Vagina (tissue), 2 donors: ENCODE results near the gene MYO18A. TPM values are rescaled to one million over a fixed set of nuclear protein-coding genes. Genes with fewer than 3 reads are reported as not detected.

Experiments
- DNase-seq, 2 donors: peaks; one replicate each; pipeline ENCODE4 v3.0.0-alpha.2; 2017; ENCODE audit errors: extremely low spot score in 2 of 2
- H3K27ac ChIP-seq: fragments of 200-600 bp; sonication (generic); one replicate; pipeline ENCODE4 v1.5.1; 2019
- H3K27me3 ChIP-seq: fragments of 200-600 bp; sonication (generic); one replicate; pipeline ENCODE4 v1.5.1; 2019
- H3K36me3 ChIP-seq, 2 donors: fragments of 200-600 bp; sonication (generic); one replicate each; pipeline ENCODE4 v1.5.1; 2017 to 2019
- H3K4me1 ChIP-seq: fragments of 200-600 bp; sonication (generic); one replicate; pipeline ENCODE4 v1.5.1; 2019
- H3K4me3 ChIP-seq, 2 donors: fragments of 200-600 bp; sonication (generic); 1 replicate in 1 of 2; 2 replicates in 1 of 2; pipeline ENCODE4 v1.5.1; 2016 to 2019
- H3K9me3 ChIP-seq: fragments of 200-600 bp; sonication (generic); one replicate; pipeline ENCODE4 v1.5.1; 2019
- POLR2A ChIP-seq, 2 donors: fragments of 450-650 bp; IDR thresholded peaks; one replicate each; pipeline ENCODE4 v1.6.1; 2017; ENCODE audit warnings: antibody characterized with exemption in 2 of 2, mild to moderate bottlenecking in 2 of 2, moderate library complexity in 2 of 2
- POLR2AphosphoS5 ChIP-seq, 2 donors: sonication (generic); formaldehyde crosslinking; IDR thresholded peaks; one replicate each; pipeline ENCODE4 v1.9.0; 2017; ENCODE audit warnings: antibody characterized with exemption in 2 of 2, mild to moderate bottlenecking in 2 of 2, low read depth in 1 of 2; ENCODE audit not compliant: insufficient read depth in 1 of 2
- intact Hi-C: fragments of 100-400 bp; cut with DNase I; formaldehyde crosslinking; loops from one replicate; pipeline ENCODE4 v1.15.1; 2023
- total RNA-seq: library from RNA; depleted of rRNA; stranded (reverse); fragments of >200 nt; gene quantifications from one replicate; pipeline ENCODE4 v1.2.3, GENCODE V29; 2016
- TF ChIP-seq, protein P1 (sequence below), 3 experiments: fragments of 450-650 bp in 2 of 3; fragments of 200-600 bp in 1 of 3; sonication (generic) in 1 of 3; IDR thresholded peaks; one replicate each; pipeline ENCODE4 v1.5.1; 2017 to 2019; ENCODE audit warnings: antibody characterized with exemption in 3 of 3, mild to moderate bottlenecking in 2 of 3, moderate library complexity in 2 of 3

MYO18A gene
- total RNA-seq, 1 donor from 2014 or later, result 70.7 TPM

DNA sequence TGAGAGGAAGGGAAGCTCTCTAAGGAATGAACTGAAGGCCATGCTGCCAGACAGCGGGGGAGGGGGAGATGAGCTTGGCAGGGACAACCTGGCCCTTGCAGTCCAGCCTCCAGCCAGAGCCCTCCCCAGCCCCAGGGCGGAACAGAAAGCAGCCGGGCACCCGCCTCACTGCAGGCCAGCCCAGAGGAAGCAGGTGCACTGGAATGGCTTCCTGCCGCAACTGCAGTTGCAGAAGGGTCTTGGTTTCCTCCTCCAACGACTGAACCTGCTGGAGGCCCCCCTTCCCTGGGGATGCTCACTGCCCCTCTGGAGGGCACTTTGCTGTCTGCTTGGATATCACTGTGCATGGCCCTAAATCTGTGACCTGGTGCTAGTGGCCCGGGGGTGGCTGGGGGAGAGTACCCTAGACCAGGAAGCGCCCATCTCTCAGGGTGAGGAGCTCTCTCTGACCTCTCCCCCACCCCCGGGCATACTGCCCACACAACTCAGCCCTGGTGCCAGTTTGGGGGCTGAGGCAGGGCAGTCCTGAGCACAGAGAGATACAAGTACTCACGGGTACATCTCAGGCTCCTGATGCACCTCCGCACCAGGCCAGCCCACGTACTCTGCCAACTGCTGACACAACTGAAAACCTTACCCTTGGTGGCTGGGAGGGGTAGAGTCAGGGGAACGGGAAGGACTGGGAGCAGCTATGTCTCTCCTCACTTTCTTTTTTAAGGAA lies 41.1 kb downstream of the MYO18A start:
- Histone ChIP-seq H3K27me3 (no peaks in the 10 kb centered on the region), H3K4me3 (peak overlapping the region; percentile 44 to 54), H3K27ac (peak overlapping the region; percentile 85), H3K36me3 (peaks cover 0 to 4% of the 10 kb centered on the region in 2 donors), H3K9me3 (no peaks in the 10 kb centered on the region), H3K4me1 (peaks cover 39% of the 10 kb centered on the region)
- TF ChIP-seq POLR2AphosphoS5 (IDR thresholded peaks at IDR 0.05; ENCODE audit: insufficient read depth in 1 of 2, low read depth in 1 of 2) (peak in 1 of 2 donors; percentile 19), POLR2A (IDR thresholded peaks at IDR 0.05) (no peak)
- TF ChIP-seq, protein P1, sequence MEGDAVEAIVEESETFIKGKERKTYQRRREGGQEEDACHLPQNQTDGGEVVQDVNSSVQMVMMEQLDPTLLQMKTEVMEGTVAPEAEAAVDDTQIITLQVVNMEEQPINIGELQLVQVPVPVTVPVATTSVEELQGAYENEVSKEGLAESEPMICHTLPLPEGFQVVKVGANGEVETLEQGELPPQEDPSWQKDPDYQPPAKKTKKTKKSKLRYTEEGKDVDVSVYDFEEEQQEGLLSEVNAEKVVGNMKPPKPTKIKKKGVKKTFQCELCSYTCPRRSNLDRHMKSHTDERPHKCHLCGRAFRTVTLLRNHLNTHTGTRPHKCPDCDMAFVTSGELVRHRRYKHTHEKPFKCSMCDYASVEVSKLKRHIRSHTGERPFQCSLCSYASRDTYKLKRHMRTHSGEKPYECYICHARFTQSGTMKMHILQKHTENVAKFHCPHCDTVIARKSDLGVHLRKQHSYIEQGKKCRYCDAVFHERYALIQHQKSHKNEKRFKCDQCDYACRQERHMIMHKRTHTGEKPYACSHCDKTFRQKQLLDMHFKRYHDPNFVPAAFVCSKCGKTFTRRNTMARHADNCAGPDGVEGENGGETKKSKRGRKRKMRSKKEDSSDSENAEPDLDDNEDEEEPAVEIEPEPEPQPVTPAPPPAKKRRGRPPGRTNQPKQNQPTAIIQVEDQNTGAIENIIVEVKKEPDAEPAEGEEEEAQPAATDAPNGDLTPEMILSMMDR (IDR thresholded peaks at IDR 0.05), result no peak
- intact Hi-C loops, result no loop called here
- DNase-seq, result no peak

DNA sequence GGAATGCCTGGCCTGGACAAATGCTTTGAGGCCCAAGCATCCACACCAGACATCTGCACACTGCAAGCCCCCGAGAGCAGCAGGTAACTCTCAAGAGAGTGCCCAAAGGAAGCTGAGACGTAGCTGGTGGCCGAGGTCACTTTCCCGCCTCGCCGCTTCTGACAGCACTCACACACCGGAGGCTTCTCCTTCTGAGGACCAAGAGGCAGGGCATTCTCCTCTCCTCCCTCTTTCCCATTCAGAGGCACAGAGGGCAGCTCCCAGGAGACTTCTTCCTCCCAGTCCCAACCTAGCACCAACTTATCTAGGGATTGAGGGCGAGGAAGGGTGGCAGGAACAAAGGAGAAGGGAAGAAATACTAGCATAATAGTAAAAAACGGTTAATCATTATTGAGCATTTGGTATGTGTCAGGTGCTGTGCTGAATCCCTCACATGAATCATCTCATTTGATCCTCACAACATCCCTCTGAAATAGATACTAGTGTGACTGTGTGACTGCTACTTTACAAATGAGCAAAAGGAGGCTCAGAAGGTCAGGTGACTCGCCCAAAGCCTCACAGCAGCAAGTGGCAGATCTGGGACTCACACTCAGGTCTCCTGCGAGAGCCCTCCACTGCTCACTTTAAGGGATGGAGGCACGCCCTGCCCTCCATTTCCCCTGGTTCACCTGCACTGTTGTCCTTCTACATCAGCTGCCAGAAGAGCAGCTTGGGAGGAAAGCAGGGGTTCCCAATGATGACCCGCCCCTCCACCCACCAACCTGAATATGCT lies 41.8 kb downstream of the MYO18A start:
- peaks cover 0 to 4% of the 10 kb centered on the region in 2 donors for H3K36me3 ChIP-seq
- TF ChIP-seq POLR2AphosphoS5 (IDR thresholded peaks at IDR 0.05; ENCODE audit: insufficient read depth in 1 of 2, low read depth in 1 of 2), result no peak
- intact Hi-C loops, result no loop called here

DNA sequence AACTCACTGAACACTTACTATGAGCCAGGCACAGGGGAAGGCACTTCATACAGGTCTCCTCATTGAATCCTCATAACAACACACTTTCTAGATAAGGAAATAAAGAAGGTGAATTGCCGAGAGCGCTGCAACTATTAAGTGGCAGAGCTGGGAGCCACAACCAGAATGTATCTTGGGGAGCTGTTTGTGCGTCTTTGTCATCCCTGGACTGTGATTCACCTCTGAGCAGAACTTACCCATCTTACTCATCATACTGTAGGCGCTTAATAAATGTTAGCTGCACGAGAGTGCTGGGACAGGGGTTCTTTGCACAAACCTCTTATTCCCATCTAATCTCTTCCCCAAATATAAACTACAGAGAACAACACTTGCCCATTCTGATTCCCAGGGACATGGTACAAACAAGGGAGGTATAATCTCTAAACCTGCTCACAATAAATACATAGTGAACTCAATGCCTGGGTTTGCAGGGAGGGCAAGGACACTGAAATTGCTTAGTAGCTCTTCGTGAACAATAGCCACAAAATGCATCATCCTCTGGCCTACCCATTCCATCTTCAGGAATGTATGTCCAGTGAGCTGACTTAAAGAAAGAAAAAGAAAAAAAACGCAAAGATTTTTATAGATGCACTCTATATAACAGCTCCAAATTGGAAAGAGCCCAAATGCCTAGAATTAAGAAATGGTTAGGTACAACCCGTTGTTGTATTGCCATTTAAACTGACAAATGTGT lies 43.0 kb downstream of the MYO18A start:
- Histone ChIP-seq H3K4me1 (peaks cover 54% of the 10 kb centered on the region), H3K36me3 (peaks cover 0 to 4% of the 10 kb centered on the region in 2 donors), H3K27me3 (no peaks in the 10 kb centered on the region), H3K4me3 (no peak overlapping the region), H3K9me3 (no peaks in the 10 kb centered on the region), H3K27ac (no peak overlapping the region)
- intact Hi-C loops, result no loop called here
- TF ChIP-seq, protein P1 (IDR thresholded peaks at IDR 0.05), result no peak
- TF ChIP-seq POLR2A (IDR thresholded peaks at IDR 0.05), result no peak
- no peak for TF ChIP-seq POLR2AphosphoS5 (IDR thresholded peaks at IDR 0.05; ENCODE audit: insufficient read depth in 1 of 2, low read depth in 1 of 2)
- DNase-seq, result no peak

More for the DNA sequence above, 41.8 kb downstream of the MYO18A start:
- Histone ChIP-seq H3K4me3 (peak overlapping the region in 1 of 2 donors; percentile 44), H3K9me3 (no peaks in the 10 kb centered on the region), H3K27ac (peak overlapping the region; percentile 85), H3K27me3 (no peaks in the 10 kb centered on the region), H3K4me1 (peaks cover 46% of the 10 kb centered on the region)
- no peak for DNase-seq

DNA sequence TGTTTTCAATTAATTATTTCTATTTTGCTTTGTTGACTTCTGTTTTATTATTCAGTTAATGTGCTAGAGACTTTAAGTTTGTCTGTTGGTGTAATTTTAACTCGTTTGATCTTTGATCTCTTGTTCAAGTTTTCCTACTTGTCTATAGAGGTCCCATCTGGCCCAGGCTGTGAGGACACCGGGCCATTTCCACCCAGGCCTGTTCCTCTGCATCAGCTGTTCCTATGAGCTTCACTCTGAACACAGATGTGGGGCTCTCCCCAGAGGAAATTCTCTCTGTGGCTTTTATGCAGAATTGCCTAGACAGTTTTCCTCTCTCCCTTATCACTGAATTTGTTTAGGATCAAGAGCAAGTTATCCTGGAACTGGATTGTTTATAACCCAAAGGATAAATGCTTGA lies 44.7 kb downstream of the MYO18A start:
- no peaks in the 10 kb centered on the region for H3K27me3 ChIP-seq
- H3K4me1 ChIP-seq, result peaks cover 48% of the 10 kb centered on the region
- H3K9me3 ChIP-seq, result no peaks in the 10 kb centered on the region
- H3K36me3 ChIP-seq, result peaks cover 0 to 4% of the 10 kb centered on the region in 2 donors
- intact Hi-C loops, result no loop called here
- no peak overlapping the region for H3K4me3 ChIP-seq
- H3K27ac ChIP-seq, result no peak overlapping the region
- TF ChIP-seq POLR2A (IDR thresholded peaks at IDR 0.05), result no peak
- TF ChIP-seq, protein P1 (IDR thresholded peaks at IDR 0.05), result no peak
- TF ChIP-seq POLR2AphosphoS5 (IDR thresholded peaks at IDR 0.05; ENCODE audit: insufficient read depth in 1 of 2, low read depth in 1 of 2), result no peak
- no peak for DNase-seq

DNA sequence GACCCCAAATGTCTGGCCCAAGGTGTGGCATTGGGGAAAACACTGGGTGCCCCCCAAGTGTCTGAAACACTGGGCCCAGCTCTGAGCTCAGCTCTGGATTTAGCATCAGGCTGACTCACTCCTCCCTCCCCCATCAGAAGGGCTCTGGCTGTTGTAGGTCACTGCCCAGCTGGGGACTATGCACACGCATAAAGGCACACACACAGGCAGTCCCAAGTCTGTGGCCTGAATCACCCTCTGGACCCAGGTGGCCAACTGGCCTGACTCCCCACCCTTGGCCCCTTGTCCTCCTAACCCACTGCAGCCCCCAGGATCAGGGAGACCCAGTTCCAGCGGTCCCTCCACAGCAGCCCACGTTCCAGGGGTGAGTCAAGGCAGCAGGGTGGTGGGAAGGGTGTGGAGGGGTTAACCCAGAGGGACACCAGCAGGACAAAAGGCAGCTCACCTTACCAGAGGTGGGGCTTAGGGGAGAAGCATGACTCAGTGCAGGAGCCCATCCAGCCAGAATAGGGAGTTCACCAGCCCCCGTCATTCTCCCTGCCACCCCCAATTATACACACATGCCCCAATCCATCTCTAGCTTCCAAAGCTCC lies 47.0 kb downstream of the MYO18A start:
- intact Hi-C loops, result no loop called here
- H3K27me3 ChIP-seq, result no peaks in the 10 kb centered on the region
- peaks cover 26% of the 10 kb centered on the region for H3K4me1 ChIP-seq
- no peaks in the 10 kb centered on the region for H3K9me3 ChIP-seq
- H3K4me3 ChIP-seq, result no peak overlapping the region
- TF ChIP-seq POLR2AphosphoS5 (IDR thresholded peaks at IDR 0.05; ENCODE audit: insufficient read depth in 1 of 2, low read depth in 1 of 2) (peak in 1 of 2 donors; percentile 59), POLR2A (IDR thresholded peaks at IDR 0.05) (no peak)
- TF ChIP-seq, protein P1 (IDR thresholded peaks at IDR 0.05), result no peak
- no peak for DNase-seq
- H3K27ac ChIP-seq, result peak overlapping the region; percentile 73
- H3K36me3 ChIP-seq, result peaks cover 0 to 4% of the 10 kb centered on the region in 2 donors
